Non-pigmented ciliary epithelial cell (primary cell): ENCODE data around the gene SIM2.
A peak's percentile ranks its signal among the peaks of the same experiment; 100 is the strongest.

ENCODE experiments used
- DNase-seq: peaks from one replicate; pipeline ENCODE4 v3.0.0-alpha.2; 2010; ENCODE audit warnings: low read depth

SIM2 gene

GRCh38 chr21:36735724-36736320 lies 36.9 kb downstream of the SIM2 start:
- DNase-seq = no peak

DNA sequence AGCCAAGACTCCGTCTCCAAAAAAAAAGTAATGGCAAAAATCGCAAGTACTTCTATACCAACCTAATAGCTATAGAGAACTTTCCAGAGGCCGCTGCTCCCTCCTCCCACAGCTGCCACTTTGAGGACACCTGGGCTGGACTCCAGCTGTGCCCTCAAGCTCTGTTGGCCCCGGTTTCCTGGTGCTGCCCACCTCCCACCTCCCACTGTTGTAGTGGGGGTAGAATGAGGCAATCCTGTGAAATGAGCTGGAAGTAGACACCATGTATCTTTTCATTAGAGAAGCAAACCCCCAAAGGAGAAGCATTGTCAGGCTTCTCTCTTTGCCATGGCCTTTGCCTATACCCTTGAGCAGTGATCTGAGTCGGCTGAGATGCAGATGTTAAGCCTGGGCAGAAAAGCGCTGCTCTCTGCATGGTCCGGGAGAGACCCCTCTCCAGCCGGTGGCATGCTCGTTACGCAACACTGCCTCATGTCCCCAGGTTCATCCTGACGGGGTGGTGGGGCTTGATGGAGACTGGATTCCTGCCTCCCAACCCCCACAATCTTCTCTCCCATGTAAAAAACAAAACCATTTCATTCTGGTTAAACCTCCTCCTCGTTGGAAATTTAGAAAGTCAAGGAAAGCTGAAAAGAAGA lies 39.7 kb downstream of the SIM2 start:
- DNase-seq = no peak

GRCh38 chr21:36741506-36741905 lies 42.6 kb downstream of the SIM2 start:
- DNase-seq = no peak

DNA sequence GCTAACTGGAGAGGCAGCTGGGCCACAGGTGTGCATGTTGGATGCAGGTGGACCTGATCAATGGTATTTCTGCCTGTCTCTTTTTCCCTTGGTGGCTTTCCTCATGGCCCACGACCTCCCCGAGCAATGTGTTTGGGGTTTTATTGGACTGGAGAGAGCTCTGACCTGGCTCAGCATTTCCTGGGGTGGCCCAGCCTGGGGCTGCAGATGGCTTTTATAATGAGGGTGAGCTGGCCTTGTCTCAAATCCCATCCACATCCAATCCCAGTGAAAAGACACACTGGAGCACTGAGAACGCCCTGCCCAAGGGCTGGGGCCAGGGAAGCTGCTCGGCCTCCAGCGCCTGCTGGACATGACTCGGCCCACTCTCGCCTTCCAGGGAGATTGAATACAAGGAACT lies 44.1 kb downstream of the SIM2 start:
- no peak for DNase-seq

- DNase-seq = no peak
These were observed 44.5 kb downstream of the SIM2 start for GRCh38 chr21:36743446-36743845.

DNA sequence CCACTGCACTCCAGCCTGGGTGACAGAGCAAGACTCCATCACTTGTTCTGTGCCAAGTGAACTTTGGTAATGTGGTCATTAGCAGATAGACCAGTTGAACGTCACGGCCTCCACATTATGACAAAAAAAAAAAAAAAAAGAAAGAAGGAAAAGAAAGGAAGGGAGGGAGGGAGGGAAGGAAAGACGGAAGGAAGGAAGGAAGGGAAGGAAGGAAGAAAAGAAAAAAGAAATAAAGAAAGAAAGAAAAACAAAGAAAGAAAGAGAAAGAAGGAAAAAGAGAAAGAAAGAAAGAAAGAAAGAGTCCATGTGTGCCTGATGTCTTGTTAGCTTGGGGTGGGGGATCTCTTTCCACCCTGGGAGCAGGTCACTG lies 45.3 kb downstream of the SIM2 start:
- DNase-seq = no peak

DNA sequence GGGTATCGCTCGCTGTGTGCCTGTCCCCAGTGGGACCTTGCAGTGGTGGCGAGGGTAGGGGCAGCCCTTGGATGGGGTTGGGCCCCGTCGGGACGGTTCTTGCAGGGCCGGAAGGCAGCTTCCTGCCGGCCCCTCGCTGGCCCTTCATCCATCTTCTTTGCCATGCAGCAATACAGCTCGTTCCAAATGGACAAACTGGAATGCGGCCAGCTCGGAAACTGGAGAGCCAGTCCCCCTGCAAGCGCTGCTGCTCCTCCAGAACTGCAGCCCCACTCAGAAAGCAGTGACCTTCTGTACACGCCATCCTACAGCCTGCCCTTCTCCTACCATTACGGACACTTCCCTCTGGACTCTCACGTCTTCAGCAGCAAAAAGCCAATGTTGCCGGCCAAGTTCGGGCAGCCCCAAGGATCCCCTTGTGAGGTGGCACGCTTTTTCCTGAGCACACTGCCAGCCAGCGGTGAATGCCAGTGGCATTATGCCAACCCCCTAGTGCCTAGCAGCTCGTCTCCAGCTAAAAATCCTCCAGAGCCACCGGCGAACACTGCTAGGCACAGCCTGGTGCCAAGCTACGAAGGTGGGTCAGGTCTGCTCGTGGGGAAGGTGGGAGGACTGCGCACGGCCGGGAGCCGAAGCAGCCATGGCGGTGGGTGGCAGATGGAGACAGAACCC lies 45.8 kb downstream of the SIM2 start:
- no peak for DNase-seq

DNA sequence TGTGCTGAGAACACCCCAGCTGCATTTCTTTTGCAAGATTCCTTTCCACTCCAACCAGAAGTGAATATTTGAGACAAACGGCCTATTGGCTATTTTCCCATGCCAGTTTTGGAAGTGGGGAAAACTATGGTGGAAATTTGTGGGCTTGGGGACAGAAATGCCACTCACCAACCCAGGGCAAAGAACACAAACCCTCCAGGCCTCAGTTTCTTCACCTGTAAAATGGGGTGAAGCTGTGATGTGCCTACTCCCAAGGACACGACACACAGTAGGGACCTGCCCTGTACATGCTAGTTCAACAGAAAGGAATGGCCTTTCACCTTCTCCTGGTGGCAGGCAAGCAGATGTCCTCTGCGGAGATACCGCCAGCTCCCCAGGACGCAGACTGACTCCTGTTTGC lies 46.5 kb downstream of the SIM2 start:
- no peak for DNase-seq

GRCh38 chr21:36747041-36747814 lies 48.3 kb downstream of the SIM2 start:
- no peak for DNase-seq

GRCh38 chr21:36747815-36748383 lies 49.0 kb downstream of the SIM2 start:
- no peak for DNase-seq

- no peak for DNase-seq
These were observed 51.1 kb downstream of the SIM2 start for GRCh38 chr21:36749935-36750575.

DNA sequence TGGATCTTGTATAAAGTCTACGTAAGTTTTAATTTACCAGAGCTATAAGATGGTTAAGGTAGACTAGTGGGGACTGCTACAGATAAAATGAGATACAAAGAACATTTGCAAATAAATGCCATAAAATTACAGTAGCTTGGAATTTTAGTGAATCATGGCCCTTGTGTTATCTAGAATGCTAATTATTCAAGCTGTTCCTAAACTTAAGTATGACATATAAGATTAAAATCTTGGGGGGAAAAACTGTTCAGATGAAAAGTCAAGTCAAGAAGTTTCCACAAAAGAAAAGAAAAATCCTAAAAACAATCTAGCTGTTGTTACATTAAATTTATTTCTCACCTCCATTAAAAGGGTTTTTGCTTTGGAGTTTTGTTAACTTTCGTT lies 51.7 kb downstream of the SIM2 start:
- DNase-seq = no peak

GRCh38 chr21:36751383-36751782 lies 52.5 kb downstream of the SIM2 start:
- no peak for DNase-seq

DNA sequence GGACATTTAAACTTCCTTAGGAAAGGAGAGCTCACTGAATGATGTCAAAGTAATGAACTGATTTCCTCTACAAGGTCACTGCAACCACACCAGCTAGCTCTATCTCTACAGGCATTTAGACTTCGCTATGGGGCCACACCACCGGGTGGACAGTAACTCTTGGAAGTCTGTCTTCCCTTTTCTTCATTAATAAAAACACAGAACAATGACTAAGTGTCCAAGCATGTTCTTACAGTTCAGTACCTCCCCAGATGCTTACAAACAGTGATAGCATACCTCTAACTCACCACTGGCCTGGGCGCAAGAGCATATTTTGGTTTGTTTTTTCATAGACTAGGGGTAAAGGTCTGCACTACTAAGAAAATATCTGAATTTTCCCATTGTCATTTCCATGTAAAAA lies 54.6 kb downstream of the SIM2 start:
- peak; percentile 85 for DNase-seq

GRCh38 chr21:36754241-36754898 lies 55.5 kb downstream of the SIM2 start:
- peak; percentile 64 for DNase-seq

DNA sequence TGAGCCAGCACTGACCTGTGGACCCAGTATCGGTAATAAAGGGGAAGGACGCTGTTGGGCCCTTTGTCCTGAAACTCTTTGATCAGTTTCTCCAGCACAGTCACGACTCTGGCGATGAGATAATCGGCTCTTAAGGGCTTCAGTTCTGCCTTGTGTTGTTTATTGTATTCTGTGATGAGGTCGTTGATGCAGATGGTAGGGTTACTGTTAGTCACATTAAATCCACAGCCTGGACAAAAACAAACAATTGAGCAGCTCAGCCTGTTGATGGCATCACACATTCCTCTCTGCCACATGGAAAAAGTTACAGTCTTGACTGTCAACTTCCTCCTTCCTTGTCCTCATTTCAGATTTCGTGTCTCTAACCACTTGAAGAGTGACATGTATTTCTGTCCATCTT lies 57.6 kb downstream of the SIM2 start:
- no peak for DNase-seq

- no peak for DNase-seq
These were observed 58.3 kb downstream of the SIM2 start for GRCh38 chr21:36757196-36757595.

DNA sequence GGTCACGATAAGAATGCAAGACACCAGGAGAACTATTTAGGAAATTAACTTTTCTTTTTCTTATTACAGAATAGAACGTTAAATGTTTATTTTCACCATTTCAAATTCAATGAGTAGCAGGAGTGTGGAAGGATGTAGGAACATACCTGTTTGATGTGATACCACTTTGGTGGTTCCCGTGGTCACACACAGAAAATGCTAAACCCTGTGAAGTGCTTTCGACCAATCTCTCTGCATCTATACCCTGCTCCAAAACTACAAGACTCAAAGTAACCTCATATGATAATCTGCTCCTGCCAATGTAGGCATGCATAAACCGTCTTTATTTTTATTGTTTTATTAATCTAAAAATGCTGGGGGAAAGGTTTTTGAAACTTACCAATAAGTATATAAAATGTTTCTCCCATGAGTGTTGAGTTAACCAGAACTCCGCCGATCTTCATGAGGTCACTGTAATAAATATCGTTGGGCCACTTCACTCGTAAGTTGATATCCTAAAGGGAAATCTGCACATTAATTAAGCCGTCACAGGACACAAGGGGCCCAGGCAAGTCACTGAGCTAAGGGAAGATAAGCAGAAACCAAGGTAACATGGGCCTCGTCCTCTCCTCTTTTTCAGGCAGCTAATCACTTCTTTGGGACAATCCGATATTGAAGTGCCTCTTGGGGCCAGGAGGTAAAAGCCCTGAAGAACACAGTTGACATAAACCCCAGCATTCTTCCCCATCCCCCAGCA lies 60.6 kb downstream of the SIM2 start:
- no peak for DNase-seq

- no peak for DNase-seq
These were observed 62.8 kb downstream of the SIM2 start for GRCh38 chr21:36761685-36762084.

DNA sequence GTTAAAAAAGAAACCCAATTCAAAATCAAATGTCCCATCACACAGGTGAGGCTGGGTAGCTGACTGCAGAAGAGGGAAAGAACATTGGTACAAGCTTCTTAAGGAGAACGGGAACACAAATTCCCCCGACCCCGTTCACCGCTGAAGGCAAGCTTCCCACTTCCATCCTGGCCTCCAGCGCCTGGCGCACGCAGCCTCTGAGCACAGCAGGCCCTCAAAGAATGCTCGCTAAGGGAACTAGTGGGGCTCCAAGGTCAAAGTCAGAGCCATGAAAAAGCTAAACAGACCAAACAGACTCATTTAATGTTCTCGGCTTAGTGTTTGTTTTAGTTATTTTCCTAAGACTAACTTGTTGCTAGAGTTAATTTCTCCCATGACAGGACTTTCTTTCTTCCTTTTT lies 63.7 kb downstream of the SIM2 start:
- DNase-seq = no peak

DNA sequence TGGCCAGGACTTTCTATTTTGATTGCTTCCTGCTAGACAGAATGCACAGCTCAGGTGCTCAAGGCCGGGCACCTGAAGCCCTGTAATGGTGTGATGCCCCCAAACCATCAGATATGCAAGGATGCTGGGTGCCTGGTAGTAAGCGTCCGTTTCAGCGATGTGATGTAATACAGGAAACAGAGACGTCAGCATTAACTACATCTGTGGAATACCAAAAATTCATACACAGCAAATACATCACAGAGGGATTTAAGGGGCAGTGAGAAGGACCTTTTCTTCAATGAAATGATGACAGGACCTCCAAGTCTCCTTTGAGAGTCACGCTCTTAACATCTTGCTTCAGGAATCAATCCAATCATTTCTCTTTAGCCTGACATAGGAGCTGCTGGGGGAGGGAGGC lies 64.4 kb downstream of the SIM2 start:
- DNase-seq = no peak
